AG04449 (cell line): ENCODE measurements around the gene PELI3.

Experiments
- CTCF ChIA-PET: fragments of 350-600 bp; formaldehyde crosslinking; extraction: SDS; loops from one replicate; lab custom pipeline; 2021; ENCODE audit warnings: antibody characterized with exemption; lab: Yijun Ruan, JAX
- POLR2A ChIA-PET: fragments of 400-600, 350-600 bp; formaldehyde crosslinking; extraction: SDS; loops from one replicate; lab custom pipeline; 2020; ENCODE audit warnings: antibody characterized with exemption, inconsistent platforms; lab: Yijun Ruan, JAX
- DNase-seq: peaks from one replicate; pipeline ENCODE4 v3.0.0-alpha.2; 2010; ENCODE audit warnings: low read depth, low spot score
- H3K4me3 ChIP-seq: 2 replicates; pipeline ENCODE4 v1.5.1; 2011; ENCODE audit warnings: low read depth, mild to moderate bottlenecking, control low read depth, low read length
- CTCF ChIP-seq: IDR thresholded peaks from one replicate; pipeline ENCODE4 v1.5.1; 2011; ENCODE audit warnings: mild to moderate bottlenecking, moderate library complexity, low read length, control low read depth, inconsistent platforms; ENCODE audit not compliant: insufficient read depth; ENCODE audit errors: missing control alignments

The PELI3 gene

GRCh38 chr11:66497206-66497605 lies 30.5 kb downstream of the PELI3 start:
- DNase-seq = no peak
- TF ChIP-seq CTCF = no peak
- ChIA-PET POLR2A (no interaction called here), CTCF (no interaction called here)
- no peak overlapping the region for H3K4me3 ChIP-seq

- CTCF ChIA-PET = no interaction called here
- TF ChIP-seq CTCF = no peak
- H3K4me3 ChIP-seq = no peak overlapping the region
- POLR2A ChIA-PET = no interaction called here
- DNase-seq = no peak
Observed at GRCh38 chr11:66498506-66498905, 31.8 kb downstream of the PELI3 start.

- ChIA-PET CTCF (no interaction called here), POLR2A (no interaction called here)
- no peak for TF ChIP-seq CTCF
Observed at GRCh38 chr11:66505276-66505816, 38.6 kb downstream of the PELI3 start.

GRCh38 chr11:66509131-66509561 lies 42.4 kb downstream of the PELI3 start:
- H3K4me3 ChIP-seq = no peak overlapping the region
- CTCF ChIA-PET = interaction anchor here (1.2 kb wide), 1 partner anchor 19 kb away, joined by 4 read pairs; no protein-coding TSS in a partner anchor
- TF ChIP-seq CTCF = no peak
- no peak for DNase-seq
- POLR2A ChIA-PET = interaction anchor here (1.5 kb wide), 1 partner anchor 29 kb away, joined by 6 read pairs; the partner anchor contains the start of gene DPP3

More at GRCh38 chr11:66505276-66505816, 38.6 kb downstream of the PELI3 start:
- no peak overlapping the region for H3K4me3 ChIP-seq
- DNase-seq = no peak

GRCh38 chr11:66510271-66510989 lies 43.7 kb downstream of the PELI3 start, which contains the start of gene BBS1:
TSS of gene BBS1 (plus strand) at chr11:66510635. CDS start at chr11:66510660, 25 bp downstream.
- no peak for TF ChIP-seq CTCF
- CTCF ChIA-PET = interaction anchor here (1.8 kb wide), 1 partner anchor 168 kb away, joined by 12 read pairs; the partner anchor contains the start of gene RBM4B
- H3K4me3 ChIP-seq = peak within 1 kb of the TSS; percentile 87
- POLR2A ChIA-PET = interaction anchor here (0.6 to 1.5 kb wide), 5 partner anchors 12 to 168 kb away, joined by 3 to 6 read pairs (median 3); partner anchors contain the start of genes DPP3, RBM4B and ZDHHC24
- peak; percentile 4 for DNase-seq

- H3K4me3 ChIP-seq = peak overlapping the region; percentile 87
- TF ChIP-seq CTCF = no peak
- ChIA-PET POLR2A (interaction anchor here (0.6 to 1.5 kb wide), 5 partner anchors 12 to 167 kb away, joined by 3 to 6 read pairs (median 3); partner anchors contain the start of genes DPP3, RBM4B and ZDHHC24), CTCF (interaction anchor here (1.8 kb wide), 1 partner anchor 167 kb away, joined by 12 read pairs; the partner anchor contains the start of gene RBM4B)
- DNase-seq = no peak
Observed at GRCh38 chr11:66510990-66511339, 44.3 kb downstream of the PELI3 start.
